Measurements from ENCODE around the gene TPM3. TPM values are rescaled to one million over a fixed set of nuclear protein-coding genes. Genes with fewer than 3 reads are reported as not detected.
A peak's percentile ranks its signal among the peaks of the same experiment; 100 is the strongest.

The TPM3 gene
- total and polyA plus RNA-seq, 9 of the 15 experiments (the other 6 are each of a cell fraction or from before 2014, with no cell fraction given) = 202 to 604 (median 421) TPM

GRCh38 chr1:154157520-154158306, 34.2 kb downstream of the TPM3 start (continued):
- TF ChIP-seq FUS (optimal IDR thresholded peaks at IDR 0.05; ENCODE audit: low read depth, low read length) (no peak), ARNT (IDR thresholded peaks at IDR 0.05) (0 out of 4 replicates have a peak, but pooled peaks of 1 of the 2 experiments have one; percentile 63)

GRCh38 chr1:154155251-154155650, 36.6 kb downstream of the TPM3 start:
- no TSS peak for BruUV-seq (replicated peaks)
- H3K27ac ChIP-seq (ENCODE audit: extremely low read depth, low read depth, low read length) = peak overlapping the region; percentile 64; the same call in 2 of the 3 replicates
- H3K9me1 ChIP-seq (ENCODE audit: control insufficient read depth, insufficient read depth, low read length) = no peaks in the 10 kb centered on the region
- no peak overlapping the region for H3K4me2 ChIP-seq (ENCODE audit: insufficient read depth, low read length)
- H3K4me1 ChIP-seq (replicated peaks in 1 of 2; ENCODE audit: control insufficient read depth in 2 of 2, insufficient read depth in 2 of 2, low read length in 2 of 2) = peaks cover 20 to 44% of the 10 kb centered on the region in 2 experiments
- peaks cover 12% of the 10 kb centered on the region for H3K9me3 ChIP-seq (replicated peaks; ENCODE audit: control insufficient read depth, insufficient read depth, low read depth, low read length)
- in situ Hi-C loops (cut with MboI) (no loop called here), intact Hi-C loops (cut with micrococcal nuclease) (no loop called here)
- FAIRE-seq = no peak
- CTCF ChIA-PET (ENCODE audit: low intra/inter-chr PET ratio) = no interaction called here
- no peaks in the 10 kb centered on the region for H3K27me3 ChIP-seq (ENCODE audit: control insufficient read depth in 2 of 2, insufficient read depth in 2 of 2, low read length in 2 of 2)
- WGBS (ENCODE audit: insufficient coverage, low coverage, missing lambda C conversion rate) = 44% methylated on average over 9 of the region's 9 CpGs
- POLR2A ChIA-PET = interaction anchor here (1.1 kb wide), 2 partner anchors 15 to 165 kb away, joined by 4 to 8 read pairs; partner anchors contain the start of gene RPS27
- ATAC-seq = no peak
- TF ChIP-seq RCOR1 (IDR thresholded peaks at IDR 0.05; ENCODE audit: borderline replicate concordance in 1 of 2, low read depth in 2 of 2, low read length in 2 of 2) (no peak), EZH2 (IDR thresholded peaks at IDR 0.05; ENCODE audit: borderline replicate concordance, low read depth, low read length) (no peak), ZNF696 (CRISPR knock-in tag; conservative IDR thresholded peaks at IDR 0.05) (0 out of 2 replicates have a peak, but pooled peaks have one; percentile 45), MECOM (CRISPR knock-in tag; IDR thresholded peaks at IDR 0.05) (no peak), KAT2B (IDR thresholded peaks at IDR 0.05; ENCODE audit: low read depth, low read length) (no peak), CREB1 (IDR thresholded peaks at IDR 0.05) (0 out of 2 replicates have a peak, but pooled peaks have one; percentile 8), CREB1 (CRISPR knock-in tag; IDR thresholded peaks at IDR 0.05) (no peak)
- no peak overlapping the region for H2AFZ ChIP-seq (ENCODE audit: low read depth, low read length)
- no peak for DNase-seq (ENCODE audit: extremely low read depth in 1 of 4, low spot score in 3 of 4)
- no peaks in the 10 kb centered on the region for H4K20me1 ChIP-seq (replicated peaks; ENCODE audit: control insufficient read depth, insufficient read depth, low read length)
- peaks cover 14% of the 10 kb centered on the region; the same call in 2 of the 3 replicates for H3K79me2 ChIP-seq (ENCODE audit: control insufficient read depth, insufficient read depth, low read length)
- peaks cover 51% of the 10 kb centered on the region for H3K36me3 ChIP-seq (ENCODE audit: control insufficient read depth, insufficient read depth, low read length)
- H3K4me3 ChIP-seq = no peak overlapping the region
- H3K9ac ChIP-seq (ENCODE audit: insufficient read depth in 1 of 2, low read depth in 2 of 2, low read length in 2 of 2) = peak overlapping the region; percentile 21 to 29; a peak in 1 of 4 replicates

All from K562 (cell line).